Measurements from ENCODE around the gene BSG.

DNA sequence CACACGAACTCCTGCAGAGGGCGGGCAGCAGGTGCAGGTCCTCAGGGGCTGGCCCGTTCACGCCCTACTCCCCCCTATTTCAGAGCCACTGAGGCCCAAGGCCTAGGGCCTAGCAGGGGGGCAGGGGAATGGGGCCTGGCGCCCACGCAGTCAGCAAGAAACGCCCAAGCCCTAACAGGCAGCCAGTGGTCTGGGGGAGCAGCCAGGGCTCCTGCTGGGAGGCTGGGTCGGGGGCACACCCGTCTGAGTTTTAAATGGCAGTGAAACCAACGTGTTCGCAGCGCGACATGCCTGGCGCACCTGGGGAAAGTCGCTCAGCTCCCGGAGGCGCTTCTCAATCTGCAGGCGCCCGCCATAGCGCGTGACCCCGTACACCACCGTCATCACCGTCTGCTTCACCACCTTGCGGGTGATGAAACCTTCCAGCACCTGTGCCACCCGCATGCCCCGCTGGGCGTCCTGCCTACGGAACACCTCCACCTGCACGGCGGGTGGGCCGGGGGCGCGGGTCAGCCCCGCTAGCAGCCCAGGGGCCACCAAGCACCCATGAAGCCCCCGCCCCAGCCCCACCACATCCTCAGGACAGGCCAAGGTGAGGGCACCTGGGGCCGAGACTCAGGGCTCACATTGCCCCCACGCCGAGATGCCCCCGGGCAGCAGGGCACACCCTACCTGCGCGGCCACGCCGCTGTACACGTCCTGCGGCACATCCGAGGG, 47.0 kb downstream of the BSG start:
- TF ChIP-seq, protein P1, sequence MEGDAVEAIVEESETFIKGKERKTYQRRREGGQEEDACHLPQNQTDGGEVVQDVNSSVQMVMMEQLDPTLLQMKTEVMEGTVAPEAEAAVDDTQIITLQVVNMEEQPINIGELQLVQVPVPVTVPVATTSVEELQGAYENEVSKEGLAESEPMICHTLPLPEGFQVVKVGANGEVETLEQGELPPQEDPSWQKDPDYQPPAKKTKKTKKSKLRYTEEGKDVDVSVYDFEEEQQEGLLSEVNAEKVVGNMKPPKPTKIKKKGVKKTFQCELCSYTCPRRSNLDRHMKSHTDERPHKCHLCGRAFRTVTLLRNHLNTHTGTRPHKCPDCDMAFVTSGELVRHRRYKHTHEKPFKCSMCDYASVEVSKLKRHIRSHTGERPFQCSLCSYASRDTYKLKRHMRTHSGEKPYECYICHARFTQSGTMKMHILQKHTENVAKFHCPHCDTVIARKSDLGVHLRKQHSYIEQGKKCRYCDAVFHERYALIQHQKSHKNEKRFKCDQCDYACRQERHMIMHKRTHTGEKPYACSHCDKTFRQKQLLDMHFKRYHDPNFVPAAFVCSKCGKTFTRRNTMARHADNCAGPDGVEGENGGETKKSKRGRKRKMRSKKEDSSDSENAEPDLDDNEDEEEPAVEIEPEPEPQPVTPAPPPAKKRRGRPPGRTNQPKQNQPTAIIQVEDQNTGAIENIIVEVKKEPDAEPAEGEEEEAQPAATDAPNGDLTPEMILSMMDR (IDR thresholded peaks at IDR 0.05), result no peak
- no peak for TF ChIP-seq POLR2AphosphoS5 (IDR thresholded peaks at IDR 0.05; ENCODE audit: low read depth, low read length)
- TF ChIP-seq, protein P2, sequence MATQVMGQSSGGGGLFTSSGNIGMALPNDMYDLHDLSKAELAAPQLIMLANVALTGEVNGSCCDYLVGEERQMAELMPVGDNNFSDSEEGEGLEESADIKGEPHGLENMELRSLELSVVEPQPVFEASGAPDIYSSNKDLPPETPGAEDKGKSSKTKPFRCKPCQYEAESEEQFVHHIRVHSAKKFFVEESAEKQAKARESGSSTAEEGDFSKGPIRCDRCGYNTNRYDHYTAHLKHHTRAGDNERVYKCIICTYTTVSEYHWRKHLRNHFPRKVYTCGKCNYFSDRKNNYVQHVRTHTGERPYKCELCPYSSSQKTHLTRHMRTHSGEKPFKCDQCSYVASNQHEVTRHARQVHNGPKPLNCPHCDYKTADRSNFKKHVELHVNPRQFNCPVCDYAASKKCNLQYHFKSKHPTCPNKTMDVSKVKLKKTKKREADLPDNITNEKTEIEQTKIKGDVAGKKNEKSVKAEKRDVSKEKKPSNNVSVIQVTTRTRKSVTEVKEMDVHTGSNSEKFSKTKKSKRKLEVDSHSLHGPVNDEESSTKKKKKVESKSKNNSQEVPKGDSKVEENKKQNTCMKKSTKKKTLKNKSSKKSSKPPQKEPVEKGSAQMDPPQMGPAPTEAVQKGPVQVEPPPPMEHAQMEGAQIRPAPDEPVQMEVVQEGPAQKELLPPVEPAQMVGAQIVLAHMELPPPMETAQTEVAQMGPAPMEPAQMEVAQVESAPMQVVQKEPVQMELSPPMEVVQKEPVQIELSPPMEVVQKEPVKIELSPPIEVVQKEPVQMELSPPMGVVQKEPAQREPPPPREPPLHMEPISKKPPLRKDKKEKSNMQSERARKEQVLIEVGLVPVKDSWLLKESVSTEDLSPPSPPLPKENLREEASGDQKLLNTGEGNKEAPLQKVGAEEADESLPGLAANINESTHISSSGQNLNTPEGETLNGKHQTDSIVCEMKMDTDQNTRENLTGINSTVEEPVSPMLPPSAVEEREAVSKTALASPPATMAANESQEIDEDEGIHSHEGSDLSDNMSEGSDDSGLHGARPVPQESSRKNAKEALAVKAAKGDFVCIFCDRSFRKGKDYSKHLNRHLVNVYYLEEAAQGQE (IDR thresholded peaks at IDR 0.05; ENCODE audit: insufficient read depth in 1 of 2, low read depth in 2 of 2, low read length in 1 of 2), result no peak
